ENCODE measurements around the gene SPATA3. TPM values are rescaled to one million over a fixed set of nuclear protein-coding genes. Genes with fewer than 3 reads are reported as not detected.
"Not testable (repeated sequence)": the region's sequence is repeated elsewhere in the genome, so short reads cannot be mapped to it uniquely, and the experiment has no call there.

SPATA3 gene
- total and polyA plus RNA-seq, 2 experiments from 2014 or later = not detected

DNA sequence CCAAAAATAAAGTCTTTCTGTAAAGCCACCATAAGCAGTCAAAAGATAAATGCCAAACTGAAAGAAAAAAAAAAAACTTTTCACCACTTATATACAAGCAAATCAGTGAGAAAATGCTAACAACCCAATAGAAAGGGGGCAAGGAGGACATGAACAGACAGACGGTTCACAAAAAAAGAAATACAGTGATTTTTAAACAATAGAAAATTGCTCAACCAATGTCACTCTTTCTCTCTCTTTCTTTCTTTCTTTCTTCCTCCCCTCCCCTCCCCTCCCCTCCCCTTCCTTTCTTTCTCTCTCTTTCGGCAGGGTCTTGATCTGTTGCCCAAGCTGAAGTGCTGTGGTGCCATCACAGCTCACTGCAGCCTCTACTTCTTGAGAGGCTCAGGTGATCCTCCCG, 28.8 kb upstream of the SPATA3 start (continued):
- no peak for TF ChIP-seq ZNF462 (CRISPR knock-in tag; IDR thresholded peaks at IDR 0.05)
- no peak for TF ChIP-seq EZH2phosphoT487 (IDR thresholded peaks at IDR 0.05; ENCODE audit: unreplicated experiment)
- no peak for TF ChIP-seq ZNF114 (CRISPR knock-in tag; IDR thresholded peaks at IDR 0.05)
- no peak for TF ChIP-seq JUNB (IDR thresholded peaks at IDR 0.05; ENCODE audit: unreplicated experiment)

DNA sequence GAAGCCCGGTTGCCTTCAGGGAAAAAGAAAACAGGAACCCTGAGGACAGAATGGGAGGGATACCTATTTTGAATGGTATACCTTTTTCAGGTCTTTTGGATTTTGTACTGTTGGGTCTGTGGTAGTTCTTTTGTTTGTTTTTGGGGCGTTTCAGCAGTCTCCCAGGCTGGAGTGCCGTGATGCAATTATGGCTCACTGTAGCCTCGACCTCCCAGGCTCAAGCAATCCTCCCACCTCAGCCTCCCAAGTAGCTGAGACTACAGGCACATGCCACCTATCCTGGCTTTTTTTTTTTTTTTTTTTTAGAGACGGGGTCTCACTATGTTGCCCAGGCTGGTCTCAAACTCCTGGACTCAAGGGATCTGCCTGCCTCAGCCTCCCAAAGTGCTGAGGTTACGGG, 27.6 kb upstream of the SPATA3 start:
- not testable (repeated sequence) for H3K36me3 Mint-ChIP-seq (ENCODE audit: low read depth); H3K79me2 ChIP-seq (replicated peaks; ENCODE audit: insufficient read depth); ATAC-seq; H3K27me3 Mint-ChIP-seq (ENCODE audit: insufficient read depth, low read depth, poor library complexity); H3K9me3 Mint-ChIP-seq; H3K4me1 ChIP-seq (ENCODE audit: insufficient read depth); H3K4me2 ChIP-seq; H3K9me2 ChIP-seq (ENCODE audit: insufficient read depth); H3K4me3 ChIP-seq; H3K27me3 ChIP-seq (ENCODE audit: insufficient read depth); H3K36me3 ChIP-seq (ENCODE audit: insufficient read depth); H2AFZ ChIP-seq; H3K27ac ChIP-seq (ENCODE audit: low read depth); H4K20me1 ChIP-seq (replicated peaks; ENCODE audit: insufficient read depth); H3F3A ChIP-seq (replicated peaks; ENCODE audit: low read depth); H3K4me1 Mint-ChIP-seq; H3K4me3 Mint-ChIP-seq; DNase-seq (ENCODE audit: low spot score); H3K27ac Mint-ChIP-seq
